IMR-90 (cell line): ENCODE measurements around the gene ITPKA. TPM values are rescaled to one million over a fixed set of nuclear protein-coding genes. Genes with fewer than 3 reads are reported as not detected.

Experiments
- ATAC-seq: fragments of 200-7000 bp; cut with Tn5 transposase; 2 replicates; pipeline ENCODE4 v1.9.1; 2020; ENCODE audit warnings: low read depth, mild to moderate bottlenecking, moderate library complexity
- BruUV-seq: library from RNA; stranded (reverse); fragments of 400-500 nt; replicated peaks from 2 replicates; lab custom pipeline; 2021; lab: Mats Ljungman, UMichigan
- CTCF ChIA-PET: fragments of 300-600 bp; formaldehyde crosslinking; extraction: SDS; loops from one replicate; lab custom pipeline; 2021; ENCODE audit warnings: antibody characterized with exemption; lab: Yijun Ruan, JAX
- POLR2A ChIA-PET: fragments of 300-600 bp; sonication (Branson Sonifier 250); formaldehyde crosslinking; loops from one replicate; lab custom pipeline; 2022; ENCODE audit warnings: antibody characterized with exemption; ENCODE audit not compliant: unreplicated experiment; lab: Charles Lee
- DNase-seq: peaks from one replicate; pipeline ENCODE4 v3.0.0; 2013
- H2AFZ ChIP-seq: replicated peaks from 2 replicates; pipeline ENCODE3; 2013; ENCODE audit warnings: low read length, mild to moderate bottlenecking; ENCODE audit not compliant: poor library complexity
- H2AK5ac ChIP-seq: 2 replicates; pipeline ENCODE4 v1.6.1; 2013; ENCODE audit warnings: low read depth, low read length, inconsistent platforms
- H2AK9ac ChIP-seq: replicated peaks from 2 replicates; pipeline ENCODE3; 2013; ENCODE audit warnings: mild to moderate bottlenecking, low read depth, low read length, moderate library complexity; ENCODE audit not compliant: poor library complexity
- H2BK120ac ChIP-seq: 2 replicates; pipeline ENCODE4 v1.6.1; 2013; ENCODE audit warnings: low read depth, low read length, inconsistent platforms
- H2BK15ac ChIP-seq: 3 replicates; pipeline ENCODE4 v1.6.1; 2013; ENCODE audit warnings: low read depth, low read length, inconsistent platforms
- H2BK20ac ChIP-seq: 2 replicates; pipeline ENCODE4 v1.6.1; 2013; ENCODE audit warnings: low read depth, mild to moderate bottlenecking, inconsistent platforms, low read length, moderate library complexity
- H2BK5ac ChIP-seq: 2 replicates; pipeline ENCODE4 v1.6.1; 2013; ENCODE audit warnings: mild to moderate bottlenecking, low read depth, low read length, inconsistent platforms; ENCODE audit not compliant: poor library complexity, severe bottlenecking
- H3K14ac ChIP-seq: replicated peaks from 2 replicates; pipeline ENCODE4 v1.6.1; 2013; ENCODE audit warnings: low read depth, low read length, inconsistent platforms
- H3K18ac ChIP-seq: 2 replicates; pipeline ENCODE4 v1.6.1; 2013; ENCODE audit warnings: low read depth, low read length, control low read depth
- H3K23ac ChIP-seq: 2 replicates; pipeline ENCODE4 v1.6.1; 2013; ENCODE audit warnings: low read depth, low read length, inconsistent platforms
- H3K27ac ChIP-seq: 2 replicates; pipeline ENCODE4 v1.5.1; 2013; ENCODE audit warnings: mild to moderate bottlenecking, control low read depth, low read length; ENCODE audit not compliant: insufficient read depth
- H3K27me3 ChIP-seq: 2 replicates; pipeline ENCODE4 v1.6.1; 2013; ENCODE audit warnings: low read length; ENCODE audit not compliant: control insufficient read depth, insufficient read depth
- H3K36me3 ChIP-seq: 2 replicates; pipeline ENCODE4 v1.6.1; 2013; ENCODE audit warnings: low read length, mixed read lengths; ENCODE audit not compliant: control insufficient read depth, insufficient read depth
- H3K4ac ChIP-seq: 2 replicates; pipeline ENCODE4 v1.6.1; 2013; ENCODE audit warnings: low read depth, low read length, inconsistent platforms
- H3K4me1 ChIP-seq: 2 replicates; pipeline ENCODE4 v1.6.1; 2013; ENCODE audit warnings: low read length, mixed read lengths; ENCODE audit not compliant: control insufficient read depth, insufficient read depth
- H3K4me2 ChIP-seq: 2 replicates; pipeline ENCODE4 v1.6.1; 2013; ENCODE audit warnings: low read depth, mild to moderate bottlenecking, control low read depth, low read length, moderate library complexity
- H3K4me3 ChIP-seq: 2 replicates; pipeline ENCODE4 v1.5.1; 2013; ENCODE audit warnings: low read depth, mild to moderate bottlenecking, control low read depth, low read length, moderate library complexity; ENCODE audit not compliant: insufficient read depth
- H3K56ac ChIP-seq: 2 replicates; pipeline ENCODE4 v1.6.1; 2013; ENCODE audit warnings: low read length, inconsistent platforms; ENCODE audit not compliant: insufficient read depth; ENCODE audit errors: extremely low read depth
- H3K79me1 ChIP-seq, 2 experiments: 2 replicates each; pipeline ENCODE4 v1.6.1; 2013; ENCODE audit warnings: low read length in 2 of 2, inconsistent platforms in 1 of 2, low read depth in 1 of 2
- H3K9ac ChIP-seq: 2 replicates; pipeline ENCODE4 v1.6.1; 2013; ENCODE audit warnings: low read depth, low read length, control low read depth
- H3K9me1 ChIP-seq: 2 replicates; pipeline ENCODE4 v1.6.1; 2013; ENCODE audit warnings: low read length, inconsistent platforms; ENCODE audit not compliant: insufficient read depth
- H3K9me3 ChIP-seq: 2 replicates; pipeline ENCODE4 v1.6.1; 2013; ENCODE audit warnings: low read length; ENCODE audit not compliant: control insufficient read depth, insufficient read depth
- H4K20me1 ChIP-seq: 2 replicates; pipeline ENCODE4 v1.6.1; 2013; ENCODE audit warnings: low read length, inconsistent platforms; ENCODE audit not compliant: insufficient read depth
- H4K5ac ChIP-seq: 2 replicates; pipeline ENCODE4 v1.6.1; 2013; ENCODE audit warnings: mild to moderate bottlenecking, low read depth, low read length, control low read depth
- H4K8ac ChIP-seq, 2 experiments: 2 replicates each; pipeline ENCODE4 v1.6.1; 2013; ENCODE audit warnings: low read depth in 2 of 2, low read length in 2 of 2, control low read depth in 1 of 2, inconsistent platforms in 1 of 2
- H4K91ac ChIP-seq: 2 replicates; pipeline ENCODE4 v1.6.1; 2013; ENCODE audit warnings: low read depth, low read length, inconsistent platforms; ENCODE audit not compliant: insufficient read depth
- MXI1 ChIP-seq: IDR thresholded peaks from 2 replicates; pipeline ENCODE4 v1.6.1; 2012; ENCODE audit warnings: low read depth, mild to moderate bottlenecking, low read length, moderate library complexity, borderline replicate concordance
- SMC3 ChIP-seq: fragments of 150-350 bp; IDR thresholded peaks from 2 replicates; pipeline ENCODE4 v1.6.1; 2016; ENCODE audit warnings: low read depth, mild to moderate bottlenecking, antibody characterized with exemption, low read length, moderate library complexity
- WGBS, 2 experiments: methylation state at CpG; one replicate each; pipeline versions ENCODE4 v1.1.5 to v1.1.7; 2013; ENCODE audit warnings: missing lambda C conversion rate in 2 of 2; ENCODE audit not compliant: insufficient read length in 1 of 2; ENCODE audit errors: extremely low coverage in 2 of 2; 5-methylcytosine and 5-hydroxymethylcytosine counted together
- dilution Hi-C: fragments of 300-500 bp; cut with HindIII; formaldehyde crosslinking; loops from one replicate; pipeline ENCODE4 v1.14.3; 2018; ENCODE audit warnings: low sequenced_read_pairs; ENCODE audit not compliant: unreplicated experiment
- in situ Hi-C: fragments of 300-500 bp; cut with MboI; formaldehyde crosslinking; loops from 3 replicates; pipeline ENCODE4 v1.14.3; 2019; ENCODE audit warnings: low sequenced_read_pairs, inconsistent platforms, mixed read lengths
- intact Hi-C: fragments of 100-400 bp; cut with micrococcal nuclease; formaldehyde crosslinking; loops from 2 replicates; pipeline ENCODE4 v1.10.0; 2022
- polyA plus RNA-seq, 3 experiments: library from polyadenylated mRNA; depleted of rRNA; stranded (reverse); fragments of >200 nt; gene quantifications; 2 replicates each; pipeline ENCODE4 v1.2.3, GENCODE V29; 2012; ENCODE audit warnings: low replicate concordance in 1 of 3
- total RNA-seq: library from RNA; depleted of rRNA; stranded (reverse); fragments of >200 nt; gene quantifications from 2 replicates; pipeline ENCODE4 v1.2.3, GENCODE V29; 2012

ITPKA gene
- total and polyA plus RNA-seq, 2 of the 4 experiments (the other 2 are of a cell fraction), result 1.1 to 1.8 TPM

- H4K20me1 ChIP-seq, result no peaks in the 10 kb centered on the region
- H2AFZ ChIP-seq, result no peak overlapping the region
- no peak overlapping the region for H2BK20ac ChIP-seq
- no peak overlapping the region for H3K4ac ChIP-seq
- no peaks in the 10 kb centered on the region for H3K9me3 ChIP-seq
- no peak overlapping the region for H3K23ac ChIP-seq
- H3K4me3 ChIP-seq, result no peak overlapping the region
- no peak overlapping the region for H3K9ac ChIP-seq
- no peak overlapping the region for H4K91ac ChIP-seq
- DNase-seq, result no peak
- no peak overlapping the region for H3K4me2 ChIP-seq
- no peak overlapping the region for H3K18ac ChIP-seq
- dilution Hi-C loops, result no loop called here
- TF ChIP-seq SMC3 (no peak), MXI1 (no peak)
- no peaks in the 10 kb centered on the region for H3K79me1 ChIP-seq
- in situ Hi-C loops, result no loop called here
- no peak overlapping the region for H2BK15ac ChIP-seq
- H3K9me1 ChIP-seq, result no peaks in the 10 kb centered on the region; the same call in 1 of the 2 replicates
- intact Hi-C loops, result no loop called here
- H2AK9ac ChIP-seq, result no peak overlapping the region
- no peak overlapping the region for H4K5ac ChIP-seq
- peaks cover 11% of the 10 kb centered on the region for H3K27me3 ChIP-seq
- no peak overlapping the region for H3K27ac ChIP-seq
- peaks cover 35% of the 10 kb centered on the region for H3K36me3 ChIP-seq
- H3K14ac ChIP-seq, result no peak overlapping the region
- H4K8ac ChIP-seq, result no peak overlapping the region
- no peak overlapping the region for H2BK120ac ChIP-seq
- 93% methylated on average over 5 of the region's 8 CpGs; no CpG with 5 or more reads in 1 of the 2 experiments for WGBS, 2 experiments
- no TSS peak for BruUV-seq
- no peak overlapping the region for H2AK5ac ChIP-seq
- no peak overlapping the region for H3K56ac ChIP-seq
- peaks cover 5% of the 10 kb centered on the region; the same call in 1 of the 2 replicates for H3K4me1 ChIP-seq
- ChIA-PET CTCF (interaction anchor here (0.6 kb wide), 1 partner anchor 53 kb away, joined by 3 read pairs; no protein-coding TSS in a partner anchor), POLR2A (no interaction called here)
- H2BK5ac ChIP-seq, result no peak overlapping the region
- ATAC-seq, result no peak
These were observed 24.3 kb downstream of the ITPKA start for GRCh38 chr15:41517895-41518449.
